ENCODE results near the gene OSBPL5.

OSBPL5 gene

GRCh38 chr11:3131330-3131941 is 33.7 kb downstream of the OSBPL5 start:
- no peak for DNase-seq

GRCh38 chr11:3130269-3131071 is 34.6 kb downstream of the OSBPL5 start:
- peak; percentile 79 for DNase-seq

GRCh38 chr11:3129591-3130268 is 35.4 kb downstream of the OSBPL5 start:
- no peak for DNase-seq

GRCh38 chr11:3129181-3129590 is 35.9 kb downstream of the OSBPL5 start:
- DNase-seq, result no peak

- DNase-seq, result no peak
Observed at GRCh38 chr11:3128356-3129180, 36.5 kb downstream of the OSBPL5 start.

GRCh38 chr11:3127706-3128355 is 37.3 kb downstream of the OSBPL5 start:
- no peak for DNase-seq

GRCh38 chr11:3126901-3127691 is 38.0 kb downstream of the OSBPL5 start:
- DNase-seq, result no peak

- DNase-seq, result no peak
Observed at GRCh38 chr11:3126207-3126865, 38.8 kb downstream of the OSBPL5 start.

- DNase-seq, result no peak
Observed at GRCh38 chr11:3124821-3125220, 40.3 kb downstream of the OSBPL5 start.

GRCh38 chr11:3123761-3124733 is 41.1 kb downstream of the OSBPL5 start:
- DNase-seq, result no peak

GRCh38 chr11:3123305-3123704 is 41.8 kb downstream of the OSBPL5 start:
- peak; percentile 88 for DNase-seq

- peak; percentile 9 for DNase-seq
Observed at GRCh38 chr11:3122775-3123201, 42.3 kb downstream of the OSBPL5 start.

GRCh38 chr11:3121931-3122774 is 43.0 kb downstream of the OSBPL5 start:
- no peak for DNase-seq

GRCh38 chr11:3121416-3121815 is 43.7 kb downstream of the OSBPL5 start:
- DNase-seq, result no peak

GRCh38 chr11:3120071-3120792 is 44.9 kb downstream of the OSBPL5 start:
- DNase-seq, result no peak

- DNase-seq, result no peak
Observed at GRCh38 chr11:3119141-3119821, 45.8 kb downstream of the OSBPL5 start.

GRCh38 chr11:3115321-3115720 is 49.8 kb downstream of the OSBPL5 start:
- no peak for DNase-seq
